GM20431 (cell line): ENCODE measurements around the gene TSSK3.
"Not testable (repeated sequence)": the region's sequence is repeated elsewhere in the genome, so short reads cannot be mapped to it uniquely, and the experiment has no call there.

Experiments
- in situ Hi-C: fragments of 300-500 bp; cut with MseI, MboI; formaldehyde crosslinking; loops from one replicate; pipeline ENCODE4 v1.15.0; 2020; ENCODE audit warnings: low sequenced_read_pairs; ENCODE audit not compliant: unreplicated experiment

Gene TSSK3

DNA sequence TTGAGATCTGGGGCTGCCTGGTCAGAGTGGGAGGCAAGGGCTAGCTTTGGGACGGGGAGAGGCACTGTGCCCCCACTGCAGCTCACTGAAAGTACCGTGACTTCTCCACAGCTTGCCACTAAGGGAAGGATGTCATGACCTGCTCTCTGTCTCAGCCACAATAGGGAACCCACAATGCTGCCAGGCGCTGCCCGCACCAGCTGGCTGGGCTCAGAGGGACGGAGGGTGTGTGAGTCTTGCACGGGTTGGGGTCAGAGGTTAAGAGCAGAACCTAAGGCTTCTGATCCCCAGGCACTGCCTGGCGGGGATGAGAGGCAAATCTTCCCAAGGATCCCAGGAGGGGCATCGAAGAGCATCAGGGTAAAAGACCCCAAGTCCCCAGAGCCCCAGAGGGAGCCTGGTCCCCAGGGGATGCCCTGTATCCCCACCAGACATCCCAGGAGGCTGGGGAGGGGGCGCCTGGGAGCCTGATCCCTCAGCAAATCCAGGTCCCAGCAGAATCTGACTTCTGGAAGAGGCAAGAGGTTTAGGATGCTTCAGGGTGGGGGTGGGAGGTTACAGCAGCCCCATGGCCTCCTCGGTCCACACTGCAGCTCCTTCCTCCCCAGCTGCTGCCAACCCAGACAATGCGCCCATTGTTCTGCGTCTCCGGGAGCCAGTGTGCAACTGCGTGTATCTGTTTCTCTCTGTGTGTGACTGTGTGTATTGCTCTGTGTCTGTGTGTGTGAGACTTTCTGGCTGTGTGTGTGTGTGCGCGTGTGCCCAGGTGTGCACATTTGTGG lies 24.3 kb upstream of the TSSK3 start:
- in situ Hi-C loops = no loop called here

DNA sequence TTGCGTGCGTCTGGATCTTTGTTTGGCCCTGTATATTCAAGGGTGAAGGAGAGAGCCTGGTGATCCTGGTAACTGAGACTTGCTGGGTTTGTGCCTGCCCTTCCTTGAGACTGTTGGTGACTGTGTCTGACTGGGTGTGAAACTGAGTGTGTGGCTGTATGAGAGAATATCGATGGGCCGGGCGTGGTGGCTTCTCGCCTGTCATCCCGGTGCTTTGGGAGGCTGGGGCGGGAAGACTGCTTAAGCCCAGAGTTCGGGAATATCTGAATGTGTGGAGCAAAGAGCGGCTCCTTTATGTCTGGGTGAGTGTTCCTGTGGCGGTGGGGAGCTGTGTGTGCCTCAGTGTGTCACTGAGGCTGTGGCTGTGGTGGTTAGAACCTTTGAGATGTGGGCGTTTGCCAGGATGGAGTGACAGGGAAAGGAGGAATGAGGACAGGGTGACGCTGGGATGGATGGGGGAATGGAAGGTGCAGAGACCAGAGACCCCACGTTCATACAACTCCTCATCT lies 23.6 kb upstream of the TSSK3 start:
- in situ Hi-C loops = no loop called here

DNA sequence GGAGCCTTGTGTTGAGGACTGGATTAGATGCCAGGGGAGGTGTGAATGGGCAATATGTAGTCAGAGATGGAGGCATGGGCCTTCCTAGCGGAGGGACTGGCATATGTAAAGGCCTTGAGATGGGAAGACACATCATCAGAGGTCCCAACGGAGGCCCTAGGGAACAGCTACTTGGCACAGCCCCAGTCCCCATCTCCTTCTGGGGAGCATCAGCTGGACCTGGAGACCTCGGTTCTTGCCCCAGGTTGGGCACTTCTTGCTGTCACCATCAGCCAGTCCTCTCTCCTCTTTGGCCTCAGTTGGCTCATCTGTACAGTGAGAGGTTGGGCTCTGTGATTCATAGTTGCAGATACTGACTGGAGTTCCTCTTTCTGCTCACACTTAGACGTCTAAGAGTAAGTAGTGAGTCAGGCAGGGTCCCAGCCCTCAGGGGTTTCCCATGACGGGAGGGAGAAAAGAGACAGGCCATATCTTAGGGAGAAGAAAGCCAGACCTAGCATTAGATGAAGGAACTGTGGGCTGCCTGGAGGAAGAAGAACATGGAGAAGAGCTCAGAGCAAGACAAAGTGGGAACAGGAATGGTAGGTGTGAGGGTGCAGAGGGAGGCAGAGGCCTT lies 22.9 kb upstream of the TSSK3 start:
- in situ Hi-C loops = no loop called here

- in situ Hi-C loops = no loop called here
Measured at GRCh38 chr1:32341186-32341757, 21.1 kb upstream of the TSSK3 start.

GRCh38 chr1:32341971-32342370 lies 20.4 kb upstream of the TSSK3 start:
- in situ Hi-C loops = no loop called here

GRCh38 chr1:32342704-32343103 lies 19.6 kb upstream of the TSSK3 start:
- in situ Hi-C loops = no loop called here

DNA sequence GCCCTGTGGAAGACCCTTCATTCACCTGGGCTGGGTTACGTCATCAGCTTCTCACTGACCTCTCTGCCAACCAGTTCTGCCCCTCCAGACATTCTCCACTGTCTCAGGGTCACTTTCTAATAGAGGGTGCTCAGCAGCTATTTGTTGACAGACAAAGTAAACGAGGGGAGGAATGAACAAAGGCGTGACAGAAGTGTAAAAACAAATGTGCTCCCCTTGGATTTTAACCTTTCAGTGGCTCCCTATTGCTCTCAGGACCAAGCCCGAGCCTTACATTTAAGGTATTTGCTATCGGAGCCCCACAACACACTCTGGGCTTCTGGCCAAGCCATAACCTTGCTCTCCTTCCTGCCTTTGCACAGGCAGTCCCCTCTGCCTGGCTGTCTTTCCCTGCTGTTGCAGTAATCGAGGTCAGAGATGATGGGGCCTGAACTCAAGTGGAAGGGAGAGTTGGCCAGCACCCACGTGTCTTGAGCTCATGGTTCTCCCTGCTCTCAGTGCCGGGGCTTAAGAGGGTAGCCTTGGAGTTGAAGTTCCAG lies 17.0 kb upstream of the TSSK3 start:
- in situ Hi-C loops = no loop called here

DNA sequence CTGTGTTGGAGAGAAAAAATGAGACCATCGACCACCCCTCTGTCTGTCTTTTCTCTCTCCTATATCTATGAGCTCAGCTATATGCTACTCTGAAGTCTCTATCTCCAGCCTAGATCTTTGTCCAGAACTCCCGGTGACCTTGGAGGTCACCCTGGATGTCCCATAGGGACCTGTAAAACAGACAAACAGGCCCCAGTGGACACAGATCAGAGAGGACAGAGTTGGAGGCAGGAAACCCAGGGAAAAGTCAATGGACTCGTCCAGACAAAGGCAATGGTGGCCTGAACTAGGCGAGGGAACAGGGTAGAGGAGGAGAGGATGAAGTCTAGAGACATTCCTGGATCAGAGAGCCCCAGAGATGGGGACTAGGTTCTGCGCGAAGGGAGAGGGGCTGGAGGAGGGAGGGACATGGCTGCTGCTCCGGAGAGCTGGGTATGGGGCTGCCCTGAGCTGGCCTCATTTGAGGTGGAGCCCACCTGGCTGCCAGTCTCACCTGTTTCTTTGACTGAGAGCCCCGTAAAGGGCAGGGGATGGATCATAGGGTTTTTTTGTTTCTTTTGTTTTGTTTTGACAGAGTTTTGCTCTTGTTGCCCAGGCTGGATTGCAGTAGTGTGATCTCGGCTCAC lies 15.7 kb upstream of the TSSK3 start:
- in situ Hi-C loops = no loop called here

DNA sequence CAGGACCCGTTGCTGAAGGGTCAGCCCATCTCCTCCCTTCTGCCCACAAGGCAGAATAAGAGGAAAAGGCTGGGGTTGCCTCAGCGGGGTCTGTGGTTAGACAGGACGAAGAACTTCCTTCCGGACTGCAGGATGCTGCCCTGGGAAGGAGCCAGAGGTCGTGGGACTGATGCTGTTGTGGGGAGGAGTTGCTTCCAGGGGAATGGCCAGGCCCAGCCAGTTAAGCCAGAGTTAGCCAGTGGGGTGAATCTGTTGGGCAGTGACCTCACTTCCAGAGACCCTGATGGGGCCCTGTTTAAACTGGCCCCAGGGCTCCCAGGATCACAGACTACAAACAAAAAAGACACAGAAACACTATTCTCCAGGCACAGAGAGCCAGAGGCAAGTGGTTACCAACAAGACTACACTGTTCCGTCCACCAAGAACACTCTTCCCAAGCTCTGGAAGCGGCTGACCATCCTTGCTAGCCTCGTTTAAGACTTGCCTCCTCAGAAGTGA lies 13.1 kb upstream of the TSSK3 start:
- in situ Hi-C loops = no loop called here

- in situ Hi-C loops = no loop called here
Measured at GRCh38 chr1:32350785-32351398, 11.4 kb upstream of the TSSK3 start.

GRCh38 chr1:32351399-32352238 lies 10.7 kb upstream of the TSSK3 start:
- in situ Hi-C loops = no loop called here

DNA sequence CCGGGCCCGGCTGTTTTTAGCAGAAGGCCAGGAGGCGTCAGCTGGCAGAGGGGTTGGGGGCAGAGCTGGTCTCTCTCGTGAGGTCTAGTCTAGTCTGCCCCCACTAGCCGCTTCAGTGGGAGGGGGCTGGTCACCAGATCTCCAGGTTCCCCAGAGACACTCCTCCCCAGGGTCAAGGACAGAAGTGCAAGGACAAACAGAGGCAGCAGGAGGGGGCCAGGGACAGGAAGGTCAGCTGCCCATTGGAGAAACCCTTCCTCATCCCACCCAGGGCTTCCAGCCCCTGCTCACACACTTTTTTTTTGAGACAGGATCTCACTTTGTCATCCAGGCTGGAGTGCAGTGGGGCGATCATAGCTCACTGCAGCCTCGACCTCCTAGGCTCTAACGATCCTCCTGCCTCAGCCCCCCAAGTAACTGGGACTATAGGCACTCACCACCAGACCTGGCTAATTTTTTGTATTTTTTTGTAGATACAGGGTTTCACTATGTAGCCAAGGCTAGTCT lies 10.0 kb upstream of the TSSK3 start:
- in situ Hi-C loops = no loop called here

GRCh38 chr1:32352831-32353383 lies 9.4 kb upstream of the TSSK3 start:
- in situ Hi-C loops = no loop called here

- in situ Hi-C loops = no loop called here
Measured at GRCh38 chr1:32353431-32353830, 8.9 kb upstream of the TSSK3 start.

DNA sequence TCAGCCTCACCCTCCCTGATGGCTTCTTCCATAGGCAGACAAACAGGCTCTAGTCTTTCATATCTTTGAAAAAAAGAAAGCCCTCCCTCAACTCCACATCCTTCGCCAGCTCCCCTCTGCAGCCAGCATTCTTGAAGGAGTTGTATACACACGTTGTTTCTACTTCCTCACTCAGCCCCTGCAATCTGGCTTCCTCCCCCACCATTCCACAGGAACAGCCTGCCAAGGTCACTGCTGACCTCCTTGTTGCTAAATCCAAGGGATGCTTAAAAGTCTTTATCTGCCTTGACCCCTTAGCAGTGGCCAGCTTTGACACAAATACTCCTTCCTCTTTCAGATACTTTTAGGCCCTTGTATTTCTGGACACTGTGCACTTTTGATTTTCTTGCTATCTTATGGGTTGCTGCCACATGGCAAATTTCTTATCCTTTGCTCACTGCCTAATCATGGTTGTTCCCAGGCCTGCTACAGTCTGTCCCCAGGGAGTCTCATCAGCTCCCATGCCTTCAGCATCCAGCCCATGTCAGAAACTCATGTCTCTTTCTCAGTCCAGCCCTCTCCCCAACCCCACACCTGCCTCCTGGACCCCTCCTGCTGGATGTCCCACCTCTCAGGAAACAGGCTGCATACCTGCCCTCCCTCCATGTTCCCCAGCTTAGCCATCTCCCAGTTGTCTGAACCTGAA lies 8.3 kb upstream of the TSSK3 start:
- in situ Hi-C loops = no loop called here

DNA sequence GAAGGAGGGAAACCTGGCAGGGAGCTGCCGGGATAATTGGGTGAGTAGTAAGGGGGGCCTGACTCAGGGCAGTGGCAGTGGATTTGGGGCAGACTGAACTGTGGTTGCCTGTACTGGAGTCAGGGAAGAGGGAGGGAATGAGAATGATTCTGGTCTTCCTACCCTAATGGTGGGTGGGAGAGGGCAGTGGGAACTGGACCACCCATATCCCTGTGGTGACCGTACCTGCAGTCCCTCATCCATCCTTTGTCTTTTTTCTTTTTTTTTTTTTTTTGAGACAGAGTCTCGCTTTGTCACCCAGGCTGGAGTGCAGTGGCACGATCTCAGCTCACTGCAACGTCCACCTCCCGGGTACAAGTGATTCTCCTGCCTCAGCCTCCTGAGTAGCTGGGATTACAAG lies 6.6 kb upstream of the TSSK3 start:
- in situ Hi-C loops = not testable (repeated sequence)

- in situ Hi-C loops = no loop called here
Measured at GRCh38 chr1:32356478-32356877, 5.9 kb upstream of the TSSK3 start.

DNA sequence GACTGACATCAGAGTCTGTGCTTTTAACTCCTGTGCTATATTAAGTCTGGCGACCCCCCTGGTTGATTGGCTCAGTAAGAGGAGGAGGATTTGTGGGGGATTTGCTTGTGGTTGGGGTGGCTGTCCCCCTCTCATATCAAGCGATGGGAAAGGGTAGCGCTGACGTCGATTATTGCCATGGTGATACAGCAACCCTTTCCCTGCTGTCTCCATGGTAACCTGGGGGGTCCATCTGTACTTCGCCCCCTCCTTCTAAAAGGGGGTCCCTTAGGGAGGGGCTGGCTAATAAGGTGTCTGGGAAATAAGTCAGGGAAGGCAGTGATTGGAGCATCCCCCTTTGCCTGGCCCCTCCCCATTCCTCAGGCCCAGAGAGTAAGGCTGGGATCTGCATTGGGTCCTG lies 4.7 kb upstream of the TSSK3 start:
- in situ Hi-C loops = no loop called here
